Stimulated activated CD8-positive, alpha-beta memory T cell treated with anti-CD3 and anti-CD28 coated beads, Interleukin-15, amount 100 ng/mL, for 48 hours (primary cell): ENCODE data around the gene RNPEPL1.

Experiments used
- DNase-seq, 2 donors: peaks; one replicate each; pipeline ENCODE4 v3.0.0-alpha.2; 2020; ENCODE audit warnings: low read depth in 2 of 2

The RNPEPL1 gene

GRCh38 chr2:240564561-240565332 is 3.5 kb upstream of the RNPEPL1 start:
- no peak for DNase-seq

- DNase-seq = peak; percentile 88 to 91
Measured at GRCh38 chr2:240565333-240566202, 2.7 kb upstream of the RNPEPL1 start.

- peak; percentile 95 for DNase-seq
Measured at GRCh38 chr2:240566203-240567136, 1.8 kb upstream of the RNPEPL1 start.

- DNase-seq = no peak
Measured at GRCh38 chr2:240567137-240567871, 980 bp upstream of the RNPEPL1 start.

- DNase-seq = peak in 1 of 2 donors; percentile 24
Measured at GRCh38 chr2:240568678-240569522, 616 bp downstream of the RNPEPL1 start.

- no peak for DNase-seq
Measured at GRCh38 chr2:240569523-240569997, 1.3 kb downstream of the RNPEPL1 start.

GRCh38 chr2:240569998-240570530 is 1.8 kb downstream of the RNPEPL1 start:
- no peak for DNase-seq

GRCh38 chr2:240570531-240571313 is 2.4 kb downstream of the RNPEPL1 start:
- DNase-seq = no peak

GRCh38 chr2:240571314-240571973 is 3.2 kb downstream of the RNPEPL1 start:
- no peak for DNase-seq

GRCh38 chr2:240572141-240573031 is 4.1 kb downstream of the RNPEPL1 start:
- DNase-seq = no peak

GRCh38 chr2:240573071-240573515 is 4.8 kb downstream of the RNPEPL1 start:
- DNase-seq = no peak

GRCh38 chr2:240573516-240574385 is 5.5 kb downstream of the RNPEPL1 start:
- DNase-seq = no peak

GRCh38 chr2:240574386-240575100 is 6.3 kb downstream of the RNPEPL1 start:
- no peak for DNase-seq

GRCh38 chr2:240575101-240575965 is 7.0 kb downstream of the RNPEPL1 start:
- DNase-seq = no peak

GRCh38 chr2:240576036-240576435 is 7.8 kb downstream of the RNPEPL1 start:
- no peak for DNase-seq
